H9 (cell line): ENCODE data around the gene DSTN. TPM values are rescaled to one million over a fixed set of nuclear protein-coding genes. Genes with fewer than 3 reads are reported as not detected.

Source experiments
- DNase-seq: peaks from one replicate; pipeline ENCODE4 v3.0.0-alpha.2; 2017
- H2AFZ ChIP-seq: one replicate; pipeline ENCODE4 v1.6.1; 2013; ENCODE audit warnings: mild to moderate bottlenecking, low read length, control low read depth, moderate library complexity
- H2AK5ac ChIP-seq: 2 replicates; pipeline ENCODE4 v1.6.1; 2013; ENCODE audit warnings: low read length, control low read depth, mixed read lengths; ENCODE audit not compliant: insufficient read length
- H2BK120ac ChIP-seq: one replicate; pipeline ENCODE4 v1.6.1; 2013; ENCODE audit warnings: low read depth, mild to moderate bottlenecking, low read length, control low read depth, inconsistent platforms; ENCODE audit not compliant: poor library complexity, severe bottlenecking
- H2BK12ac ChIP-seq: 2 replicates; pipeline ENCODE4 v1.6.1; 2013; ENCODE audit warnings: low read length, control low read depth, mixed read lengths, low read depth; ENCODE audit not compliant: insufficient read length
- H2BK15ac ChIP-seq: 2 replicates; pipeline ENCODE4 v1.6.1; 2013; ENCODE audit warnings: low read depth, low read length, control low read depth
- H2BK20ac ChIP-seq: one replicate; pipeline ENCODE4 v1.6.1; 2013; ENCODE audit warnings: low read depth, mild to moderate bottlenecking, low read length, control low read depth, inconsistent platforms; ENCODE audit not compliant: poor library complexity, severe bottlenecking
- H2BK5ac ChIP-seq: 2 replicates; pipeline ENCODE4 v1.6.1; 2013; ENCODE audit warnings: low read length, control low read depth, mixed read lengths; ENCODE audit not compliant: insufficient read length
- H3K14ac ChIP-seq: 2 replicates; pipeline ENCODE4 v1.6.1; 2013; ENCODE audit warnings: low read length, control low read depth; ENCODE audit not compliant: insufficient read depth
- H3K18ac ChIP-seq: 2 replicates; pipeline ENCODE4 v1.6.1; 2013; ENCODE audit warnings: low read depth, mild to moderate bottlenecking, mixed read lengths, low read length, control low read depth; ENCODE audit not compliant: insufficient read length
- H3K23ac ChIP-seq: 2 replicates; pipeline ENCODE4 v1.6.1; 2013; ENCODE audit warnings: low read length, control low read depth, mixed read lengths, low read depth; ENCODE audit not compliant: insufficient read length
- H3K23me2 ChIP-seq: 2 replicates; pipeline ENCODE4 v1.6.1; 2013; ENCODE audit warnings: low read depth, mild to moderate bottlenecking, mixed read lengths, low read length, control low read depth; ENCODE audit not compliant: insufficient read length, poor library complexity, severe bottlenecking
- H3K27ac ChIP-seq: 2 replicates; pipeline ENCODE4 v1.5.1; 2013; ENCODE audit warnings: low read length, control low read depth, mixed read lengths, low read depth; ENCODE audit not compliant: insufficient read length
- H3K27me3 ChIP-seq: 2 replicates; pipeline ENCODE4 v1.6.1; 2013; ENCODE audit warnings: low read length, control low read depth, inconsistent platforms; ENCODE audit not compliant: insufficient read depth
- H3K4ac ChIP-seq: 2 replicates; pipeline ENCODE4 v1.6.1; 2013; ENCODE audit warnings: low read depth, mild to moderate bottlenecking, control low read depth, inconsistent platforms, low read length, moderate library complexity
- H3K4me1 ChIP-seq: 2 replicates; pipeline ENCODE4 v1.6.1; 2013; ENCODE audit warnings: low read length, control low read depth, inconsistent platforms; ENCODE audit not compliant: insufficient read depth
- H3K4me2 ChIP-seq: 2 replicates; pipeline ENCODE4 v1.6.1; 2013; ENCODE audit warnings: low read length, control low read depth, mixed read lengths; ENCODE audit not compliant: insufficient read length, insufficient read depth
- H3K56ac ChIP-seq: 2 replicates; pipeline ENCODE4 v1.6.1; 2013; ENCODE audit warnings: low read depth, mild to moderate bottlenecking, mixed read lengths, low read length, control low read depth; ENCODE audit not compliant: insufficient read length
- H3K79me1 ChIP-seq: 2 replicates; pipeline ENCODE4 v1.6.1; 2013; ENCODE audit warnings: low read depth, mild to moderate bottlenecking, moderate library complexity, low read length, control low read depth, inconsistent platforms; ENCODE audit not compliant: insufficient read depth, poor library complexity, severe bottlenecking
- H3K79me2 ChIP-seq: 2 replicates; pipeline ENCODE4 v1.6.1; 2013; ENCODE audit warnings: low read length, control low read depth, inconsistent platforms; ENCODE audit not compliant: insufficient read depth
- H3K9ac ChIP-seq: 2 replicates; pipeline ENCODE4 v1.6.1; 2013; ENCODE audit warnings: low read length, control low read depth, mixed read lengths; ENCODE audit not compliant: insufficient read length; ENCODE audit errors: extremely low read depth
- H3K9me3 ChIP-seq: one replicate; pipeline ENCODE4 v1.6.1; 2013; ENCODE audit warnings: low read depth, low read length, inconsistent platforms; ENCODE audit not compliant: control insufficient read depth
- H3T11ph ChIP-seq: one replicate; pipeline ENCODE4 v1.6.1; 2013; ENCODE audit warnings: mild to moderate bottlenecking, low read length, control low read depth, inconsistent platforms
- H4K20me1 ChIP-seq: one replicate; pipeline ENCODE4 v1.6.1; 2013; ENCODE audit not compliant: control insufficient read depth, insufficient read length, insufficient read depth
- H4K5ac ChIP-seq: 2 replicates; pipeline ENCODE4 v1.6.1; 2013; ENCODE audit warnings: low read depth, mild to moderate bottlenecking, mixed read lengths, low read length, control low read depth; ENCODE audit not compliant: insufficient read length
- H4K8ac ChIP-seq: replicated peaks from 2 replicates; pipeline ENCODE4 v1.6.1; 2013; ENCODE audit warnings: low read length, control low read depth, mixed read lengths, low read depth; ENCODE audit not compliant: insufficient read length
- H4K91ac ChIP-seq: 2 replicates; pipeline ENCODE4 v1.6.1; 2013; ENCODE audit warnings: low read depth, mild to moderate bottlenecking, moderate library complexity, mixed read lengths, low read length, control low read depth; ENCODE audit not compliant: insufficient read length
- H3K27ac Mint-ChIP-seq, 3 experiments: 2 replicates in 2 of 3; 3 replicates in 1 of 3; pipeline ENCODE4 v1.8.0; 2020 to 2021; ENCODE audit warnings: mixed read lengths in 3 of 3, mild to moderate bottlenecking in 1 of 3, moderate library complexity in 1 of 3
- H3K27me3 Mint-ChIP-seq: 2 replicates; pipeline ENCODE4 v1.8.0; 2021; ENCODE audit warnings: low read depth, mild to moderate bottlenecking, moderate library complexity, mixed read lengths
- H3K36me3 Mint-ChIP-seq, 3 experiments: 2 replicates in 2 of 3; 3 replicates in 1 of 3; pipeline ENCODE4 v1.8.0; 2020 to 2021; ENCODE audit warnings: low read depth in 3 of 3, mixed read lengths in 3 of 3; ENCODE audit not compliant: insufficient read depth in 1 of 3
- H3K4me1 Mint-ChIP-seq, 2 experiments: 2 replicates each; pipeline ENCODE4 v1.8.0; 2020; ENCODE audit warnings: mixed read lengths in 2 of 2
- H3K4me3 Mint-ChIP-seq, 2 experiments: 2 replicates in 1 of 2; 3 replicates in 1 of 2; pipeline ENCODE4 v1.8.0; 2020 to 2021; ENCODE audit warnings: mild to moderate bottlenecking in 2 of 2, mixed read lengths in 2 of 2, moderate library complexity in 1 of 2
- H3K9me3 Mint-ChIP-seq, 2 experiments: 2 replicates in 1 of 2; 3 replicates in 1 of 2; pipeline ENCODE4 v1.8.0; 2020; ENCODE audit warnings: mild to moderate bottlenecking in 2 of 2, mixed read lengths in 2 of 2, moderate library complexity in 1 of 2
- WGBS: extraction: QIAGEN DNeasy Blood & Tissue Kit; methylation state at CpG from one replicate; pipeline ENCODE4 v1.1.7; 2013; ENCODE audit warnings: missing lambda C conversion rate, low lambda C conversion rate, mixed read lengths; ENCODE audit not compliant: insufficient read length; ENCODE audit errors: extremely low coverage; 5-methylcytosine and 5-hydroxymethylcytosine counted together
- total RNA-seq: library from RNA; stranded (reverse); gene quantifications from 2 replicates; pipeline ENCODE4 v1.2.1, GENCODE V29; 2021
- TF ChIP-seq, protein P1 (sequence below): fragments of 200-600 bp; sonication (generic); conservative IDR thresholded peaks from 3 replicates; pipeline ENCODE4 v1.8.0; 2021; ENCODE audit warnings: antibody characterized with exemption, mild to moderate bottlenecking

The DSTN gene
- total RNA-seq, 1 experiment from 2014 or later, result 145 TPM

DNA sequence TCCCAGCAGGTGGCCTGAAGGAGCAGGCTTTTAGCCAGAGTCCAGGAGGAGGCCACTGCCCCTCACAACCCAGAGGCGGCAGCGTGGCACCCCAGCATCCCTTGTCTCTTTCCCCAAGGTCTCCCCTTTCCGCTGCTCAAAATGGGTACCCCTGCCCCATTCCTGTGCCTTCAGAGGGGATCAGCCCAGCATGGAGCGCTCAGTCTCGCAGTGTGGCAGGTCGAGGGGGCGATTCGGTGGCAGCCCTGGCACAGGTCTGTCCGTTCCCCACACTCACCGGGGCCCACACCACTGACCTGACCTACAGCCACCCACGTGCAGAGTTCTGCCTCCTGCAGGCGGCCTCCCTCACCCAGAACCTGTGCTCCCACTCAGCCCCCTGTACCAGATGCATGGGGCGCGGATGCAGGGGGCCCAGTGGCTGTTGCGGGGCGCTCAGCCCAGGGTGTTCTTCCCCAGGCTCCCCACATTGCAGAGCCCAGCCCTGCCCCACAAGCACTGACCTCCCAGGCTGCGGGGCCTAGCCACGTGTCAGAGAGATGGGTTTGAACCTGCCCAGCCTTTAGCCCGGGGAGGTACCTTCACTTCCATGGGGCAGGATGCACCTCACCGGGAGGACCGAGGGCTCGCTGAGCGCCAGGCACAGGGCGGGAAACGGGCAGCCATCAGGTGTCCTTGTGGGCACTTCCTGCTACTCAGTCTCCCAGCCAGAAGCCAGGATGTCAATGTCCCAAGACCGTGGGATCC lies 41.8 kb downstream of the DSTN start:
- TF ChIP-seq, protein P1, sequence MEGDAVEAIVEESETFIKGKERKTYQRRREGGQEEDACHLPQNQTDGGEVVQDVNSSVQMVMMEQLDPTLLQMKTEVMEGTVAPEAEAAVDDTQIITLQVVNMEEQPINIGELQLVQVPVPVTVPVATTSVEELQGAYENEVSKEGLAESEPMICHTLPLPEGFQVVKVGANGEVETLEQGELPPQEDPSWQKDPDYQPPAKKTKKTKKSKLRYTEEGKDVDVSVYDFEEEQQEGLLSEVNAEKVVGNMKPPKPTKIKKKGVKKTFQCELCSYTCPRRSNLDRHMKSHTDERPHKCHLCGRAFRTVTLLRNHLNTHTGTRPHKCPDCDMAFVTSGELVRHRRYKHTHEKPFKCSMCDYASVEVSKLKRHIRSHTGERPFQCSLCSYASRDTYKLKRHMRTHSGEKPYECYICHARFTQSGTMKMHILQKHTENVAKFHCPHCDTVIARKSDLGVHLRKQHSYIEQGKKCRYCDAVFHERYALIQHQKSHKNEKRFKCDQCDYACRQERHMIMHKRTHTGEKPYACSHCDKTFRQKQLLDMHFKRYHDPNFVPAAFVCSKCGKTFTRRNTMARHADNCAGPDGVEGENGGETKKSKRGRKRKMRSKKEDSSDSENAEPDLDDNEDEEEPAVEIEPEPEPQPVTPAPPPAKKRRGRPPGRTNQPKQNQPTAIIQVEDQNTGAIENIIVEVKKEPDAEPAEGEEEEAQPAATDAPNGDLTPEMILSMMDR, result peak; percentile 39; the same call in 1 of the 3 replicates
- Histone ChIP-seq H3K14ac (no peak overlapping the region), H3K4ac (no peak overlapping the region), H3K9ac (no peak overlapping the region), H2BK12ac (no peak overlapping the region), H3K4me1 (no peaks in the 10 kb centered on the region; the same call in 1 of the 2 replicates), H3K56ac (no peak overlapping the region), H2BK5ac (no peak overlapping the region), H2BK120ac (no peak overlapping the region), H3T11ph (no peak overlapping the region), H3K27me3 (no peaks in the 10 kb centered on the region), H3K9me3 (no peaks in the 10 kb centered on the region), H3K79me1 (no peaks in the 10 kb centered on the region), H2BK15ac (no peak overlapping the region), H4K8ac (no peak overlapping the region), H3K4me2 (no peak overlapping the region), H3K18ac (no peak overlapping the region), H3K79me2 (no peaks in the 10 kb centered on the region), H4K20me1 (no peaks in the 10 kb centered on the region), H2BK20ac (no peak overlapping the region), H3K23me2 (no peaks in the 10 kb centered on the region), H2AK5ac (no peak overlapping the region), H2AFZ (no peak overlapping the region), H3K23ac (no peak overlapping the region), H4K5ac (no peak overlapping the region), H3K27ac (no peak overlapping the region), H4K91ac (no peak overlapping the region)
- H3K27me3 Mint-ChIP-seq, result no peaks in the 10 kb centered on the region; the same call in 1 of the 2 replicates
- peak overlapping the region in 1 of 3 experiments; percentile 96; a peak in 2 of 7 replicates for H3K27ac Mint-ChIP-seq
- peaks cover 7 to 12% of the 10 kb centered on the region in 2 experiments for H3K4me1 Mint-ChIP-seq
- peak; percentile 67 for DNase-seq
- H3K4me3 Mint-ChIP-seq, result no peak overlapping the region
- no peaks in the 10 kb centered on the region for H3K9me3 Mint-ChIP-seq
- peaks cover under 1 to 15% (median 5%) of the 10 kb centered on the region in 3 experiments; a peak in 6 of 7 replicates for H3K36me3 Mint-ChIP-seq
- WGBS, result no CpG with 5 or more reads among the region's 26 CpGs
